ENCODE measurements around the gene HEBP2.

- TF ChIP-seq CTCF (IDR thresholded peaks at IDR 0.05) (peak in 2 of 4 donors; percentile 10 to 12), POLR2A (IDR thresholded peaks at IDR 0.05) (no peak)
These were observed 2.4 kb downstream of the HEBP2 start for GRCh38 chr6:138406443-138406842.

Measured in right lobe of liver (tissue), 4 donors.